Kidney (tissue), 14 donors: Measurements from ENCODE around the gene BSCL2. TPM values are rescaled to one million over a fixed set of nuclear protein-coding genes. Genes with fewer than 3 reads are reported as not detected.

Experiments used
- DNase-seq, 5 donors: peaks; one replicate each; pipeline ENCODE4 v3.0.0-alpha.2; 2013 to 2020
- FAIRE-seq: peaks from 2 replicates; lab custom pipeline; 2012; peaks lifted over from hg19 to GRCh38; lab: Jason Lieb, UNC
- H3K27ac ChIP-seq, 2 donors: one replicate each; pipeline ENCODE4 v1.7.0; 2013; ENCODE audit warnings: low read depth in 2 of 2, low read length in 2 of 2, inconsistent platforms in 1 of 2
- H3K27me3 ChIP-seq: one replicate; pipeline ENCODE4 v1.7.1; 2013; ENCODE audit warnings: low read length, inconsistent platforms; ENCODE audit not compliant: control insufficient read depth, insufficient read depth
- H3K36me3 ChIP-seq, 3 donors: one replicate each; pipeline versions ENCODE4 v1.7.0 to v1.7.1; 2013; ENCODE audit warnings: low read length in 3 of 3, control low read depth in 1 of 3, inconsistent platforms in 1 of 3; ENCODE audit not compliant: insufficient read depth in 3 of 3, control insufficient read depth in 2 of 3
- H3K4me1 ChIP-seq, 3 donors: one replicate each; pipeline versions ENCODE4 v1.7.0 to v1.7.1; 2013; ENCODE audit warnings: low read length in 3 of 3, inconsistent platforms in 1 of 3, low read depth in 1 of 3; ENCODE audit not compliant: control insufficient read depth in 2 of 3, insufficient read depth in 2 of 3
- H3K4me3 ChIP-seq, 3 donors: one replicate each; pipeline versions ENCODE4 v1.7.0 to v1.8.1; 2013; ENCODE audit warnings: low read length in 3 of 3, control low read depth in 1 of 3, inconsistent platforms in 1 of 3
- H3K9ac ChIP-seq, 3 donors: one replicate each; pipeline versions ENCODE4 v1.7.0 to v1.7.1; 2013; ENCODE audit warnings: low read length in 3 of 3, control low read depth in 1 of 3, inconsistent platforms in 1 of 3
- H3K9me3 ChIP-seq, 3 donors: one replicate each; pipeline versions ENCODE4 v1.7.0 to v1.7.1; 2013; ENCODE audit warnings: low read length in 3 of 3, control low read depth in 1 of 3, inconsistent platforms in 1 of 3; ENCODE audit not compliant: control insufficient read depth in 2 of 3, insufficient read depth in 1 of 3
- intact Hi-C: fragments of 100-400 bp; cut with DNase I; formaldehyde crosslinking; loops from one replicate; pipeline ENCODE4 v1.11.1; 2022
- polyA plus RNA-seq: library from polyadenylated mRNA; stranded (reverse); fragments of 350-450 nt; fragmentation: Illumina TruSeq; extraction: RNeasy Lipid Tissue Mini Kit (QIAGEN cat#74804); gene quantifications from one replicate; pipeline ENCODE4 v1.2.3, GENCODE V29; 2014; ENCODE audit warnings: low read depth, low replicate concordance; ENCODE audit not compliant: insufficient read depth
- total RNA-seq: library from RNA; stranded (reverse); fragmentation: NEBNext Ultra II Directional; extraction: Animal tissue kit (Norgen Biotek cat#: 25700); gene quantifications from one replicate; pipeline ENCODE4 v1.2.1, GENCODE V29; 2021
- TF ChIP-seq, protein P1 (sequence below): IDR thresholded peaks from 3 replicates; pipeline ENCODE4 v1.5.1; 2012; ENCODE audit warnings: mild to moderate bottlenecking, moderate library complexity, borderline replicate concordance; ENCODE audit not compliant: insufficient read depth; ENCODE audit errors: extremely low read depth
- donor health status: control.
- donor health status: control.
- donor health status: control.
- donor health status: control.
- donor health status: control.
- donor health status: DM: yes; HTN: yes; CAD: no.
- donor health status: Normal renal cell carcinoma (clear cell type).

The BSCL2 gene
- total and polyA plus RNA-seq, 2 donors from 2014 or later = 93.2 to 249 TPM

DNA sequence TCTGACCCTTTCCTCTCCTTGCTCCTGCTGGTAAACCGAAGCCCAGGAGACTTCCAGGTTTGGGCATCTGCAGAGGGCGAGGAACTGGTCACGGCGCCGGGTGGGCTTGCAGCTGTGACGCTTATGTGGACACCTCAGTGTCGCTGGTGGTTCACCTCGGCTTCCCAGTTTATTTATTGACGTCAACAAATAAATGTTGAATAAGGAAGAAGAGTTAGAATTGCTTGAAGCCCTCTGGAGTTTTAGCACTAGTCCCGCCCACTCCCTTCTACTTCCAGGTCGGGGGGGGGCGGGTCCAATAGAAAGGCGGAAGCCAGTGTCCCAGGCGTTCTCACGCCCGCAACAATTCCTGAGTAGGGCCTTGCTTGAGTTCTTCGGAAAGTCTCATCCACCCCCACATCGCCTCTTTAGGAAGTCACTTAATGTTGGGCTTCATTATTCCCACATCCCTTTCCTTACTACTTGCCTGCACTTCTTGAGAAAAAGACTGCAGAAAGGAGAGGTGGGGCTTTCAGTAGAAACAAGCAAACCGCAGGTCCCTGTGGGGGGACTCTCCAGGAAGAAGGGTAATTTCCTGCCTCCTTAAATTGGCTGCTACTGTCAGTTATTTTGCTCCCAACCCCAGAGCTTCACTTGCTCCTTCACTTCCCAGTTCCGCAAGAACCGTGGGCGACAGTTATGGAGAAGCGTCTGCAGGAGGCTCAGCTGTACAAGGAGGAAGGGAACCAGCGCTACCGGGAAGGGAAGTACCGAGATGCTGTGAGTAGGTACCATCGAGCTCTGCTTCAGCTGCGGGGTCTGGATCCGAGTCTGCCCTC is 21.2 kb upstream of the BSCL2 start, which contains the start of gene TTC9C:
Gene TTC9C (plus strand): TSS at position 316 of the 818 bp plus-strand sequence. CDS start 363 bp downstream, at position 679.
- no peak for FAIRE-seq
- peak within 1 kb of the TSS; percentile 88 to 96 (median 93) for H3K9ac ChIP-seq
- peaks cover 3 to 18% (median 4%) of the 10 kb centered on the region in 3 donors for H3K4me1 ChIP-seq
- no peaks in the 10 kb centered on the region for H3K9me3 ChIP-seq
- peak within 1 kb of the TSS; percentile 96 to 99 (median 96) for H3K4me3 ChIP-seq
- TF ChIP-seq, protein P1, sequence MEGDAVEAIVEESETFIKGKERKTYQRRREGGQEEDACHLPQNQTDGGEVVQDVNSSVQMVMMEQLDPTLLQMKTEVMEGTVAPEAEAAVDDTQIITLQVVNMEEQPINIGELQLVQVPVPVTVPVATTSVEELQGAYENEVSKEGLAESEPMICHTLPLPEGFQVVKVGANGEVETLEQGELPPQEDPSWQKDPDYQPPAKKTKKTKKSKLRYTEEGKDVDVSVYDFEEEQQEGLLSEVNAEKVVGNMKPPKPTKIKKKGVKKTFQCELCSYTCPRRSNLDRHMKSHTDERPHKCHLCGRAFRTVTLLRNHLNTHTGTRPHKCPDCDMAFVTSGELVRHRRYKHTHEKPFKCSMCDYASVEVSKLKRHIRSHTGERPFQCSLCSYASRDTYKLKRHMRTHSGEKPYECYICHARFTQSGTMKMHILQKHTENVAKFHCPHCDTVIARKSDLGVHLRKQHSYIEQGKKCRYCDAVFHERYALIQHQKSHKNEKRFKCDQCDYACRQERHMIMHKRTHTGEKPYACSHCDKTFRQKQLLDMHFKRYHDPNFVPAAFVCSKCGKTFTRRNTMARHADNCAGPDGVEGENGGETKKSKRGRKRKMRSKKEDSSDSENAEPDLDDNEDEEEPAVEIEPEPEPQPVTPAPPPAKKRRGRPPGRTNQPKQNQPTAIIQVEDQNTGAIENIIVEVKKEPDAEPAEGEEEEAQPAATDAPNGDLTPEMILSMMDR = no peak
- DNase-seq = peak; percentile 85 to 96 (median 92)
- H3K36me3 ChIP-seq = peaks cover 0 to 7% (median 7%) of the 10 kb centered on the region in 3 donors
- peak within 1 kb of the TSS; percentile 97 to 99 for H3K27ac ChIP-seq
- intact Hi-C loops = no loop called here
- no peaks in the 10 kb centered on the region for H3K27me3 ChIP-seq

DNA sequence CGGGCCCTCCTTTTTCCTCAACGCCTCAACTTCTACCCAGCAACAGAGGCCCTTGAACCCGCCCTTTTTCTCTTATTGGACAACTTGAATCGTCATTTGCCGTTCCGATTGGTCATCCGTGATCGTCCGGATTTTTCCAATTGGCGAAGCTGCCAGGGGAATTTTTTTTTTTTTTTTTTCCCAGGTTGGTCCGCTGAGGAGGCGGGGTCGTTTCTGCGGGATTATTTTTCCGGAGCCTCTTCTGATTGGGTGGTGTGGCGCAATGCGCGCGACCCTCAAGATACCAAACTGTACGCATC is 20.6 kb upstream of the BSCL2 start:
- intact Hi-C loops = no loop called here
- TF ChIP-seq, protein P1 = no peak

DNA sequence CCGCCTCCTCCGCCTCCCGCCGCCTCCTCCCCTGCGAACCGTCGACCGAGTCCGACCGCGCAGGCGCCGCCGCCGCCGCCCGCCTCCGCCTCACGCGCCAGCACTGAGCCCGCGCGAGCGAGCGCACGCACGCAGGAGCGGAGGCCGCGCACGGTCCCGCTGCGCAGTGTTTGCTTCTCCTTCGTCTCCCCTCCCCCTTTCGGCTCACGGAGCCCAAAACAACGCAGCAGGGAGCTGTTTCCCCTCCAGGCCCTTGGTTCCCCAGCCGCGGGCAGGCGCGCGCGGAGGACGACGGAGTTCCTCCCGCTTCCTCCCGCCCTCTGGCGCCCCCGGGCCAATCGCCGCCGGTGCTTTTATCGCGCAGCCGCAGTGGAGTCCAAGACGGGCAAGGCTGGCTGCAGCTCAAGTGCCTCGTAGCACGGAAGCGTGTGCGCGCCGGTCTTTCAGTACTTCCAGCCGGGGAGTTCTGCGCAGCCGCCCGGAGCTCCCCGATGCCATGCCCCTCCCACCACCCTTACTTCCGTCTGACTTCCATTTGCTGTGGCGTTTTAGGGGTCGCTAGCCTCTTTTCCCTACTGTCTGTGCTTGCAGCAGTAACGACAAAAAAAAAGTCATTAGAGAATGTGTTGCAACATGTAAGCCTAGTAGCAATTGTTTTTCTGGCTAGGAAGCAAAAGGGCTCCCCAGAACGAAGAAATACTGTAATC is 20.1 kb upstream of the BSCL2 start, which contains the start of gene HNRNPUL2:
Gene HNRNPUL2 (minus strand): TSS at position 293 of the 707 bp plus-strand sequence. CDS start 301 bp downstream, outside the sequence.
- no peak for FAIRE-seq
- peak within 1 kb of the TSS; percentile 97 to 99 for H3K27ac ChIP-seq
- intact Hi-C loops = no loop called here

More for the DNA sequence above, 20.6 kb upstream of the BSCL2 start:
- FAIRE-seq = peak; percentile 88
- Histone ChIP-seq H3K27ac (peak overlapping the region; percentile 97 to 99), H3K4me1 (peaks cover 3 to 18% (median 4%) of the 10 kb centered on the region in 3 donors), H3K36me3 (peaks cover under 1 to 13% (median 7%) of the 10 kb centered on the region in 3 donors), H3K27me3 (no peaks in the 10 kb centered on the region), H3K9me3 (no peaks in the 10 kb centered on the region), H3K9ac (peak overlapping the region; percentile 88 to 96 (median 93)), H3K4me3 (peak overlapping the region; percentile 96 to 99 (median 96))
- DNase-seq = peak; percentile 91 to 99 (median 96)

More for the DNA sequence above, 20.1 kb upstream of the BSCL2 start, which contains the start of gene HNRNPUL2:
- peaks cover 3 to 18% (median 4%) of the 10 kb centered on the region in 3 donors for H3K4me1 ChIP-seq
- peaks cover 6 to 18% (median 12%) of the 10 kb centered on the region in 3 donors for H3K36me3 ChIP-seq
- H3K27me3 ChIP-seq = no peaks in the 10 kb centered on the region
- peak within 1 kb of the TSS; percentile 96 to 99 (median 96) for H3K4me3 ChIP-seq
- peak within 1 kb of the TSS; percentile 88 to 96 (median 93) for H3K9ac ChIP-seq
- TF ChIP-seq, protein P1 = no peak
- H3K9me3 ChIP-seq = no peaks in the 10 kb centered on the region
- DNase-seq = peak; percentile 99 to 100 (median 99)
